ENCODE results near the gene CTBP1. TPM values are rescaled to one million over a fixed set of nuclear protein-coding genes. Genes with fewer than 3 reads are reported as not detected.

CTBP1 gene
- total RNA-seq, 1 donor from 2014 or later: 171 TPM

GRCh38 chr4:1230971-1231636, 17.8 kb downstream of the CTBP1 start:
- Histone ChIP-seq H3K9ac (no peak overlapping the region), H3K36me3 (no peaks in the 10 kb centered on the region), H4K20me1 (ENCODE audit: low read depth) (peaks cover 39% of the 10 kb centered on the region), H3K27me3 (no peaks in the 10 kb centered on the region), H3K4me2 (no peak overlapping the region), H3K79me2 (ENCODE audit: low read depth) (no peaks in the 10 kb centered on the region), H3K4me3 (no peak overlapping the region), H3K27ac (no peak overlapping the region), H3K4me1 (no peaks in the 10 kb centered on the region), H3K9me3 (ENCODE audit: low read depth) (no peaks in the 10 kb centered on the region), H2AFZ (replicated peaks) (no peak overlapping the region), H3F3A (ENCODE audit: low read depth) (peaks cover 7% of the 10 kb centered on the region)
- no peak for TF ChIP-seq CTCF (IDR thresholded peaks at IDR 0.05)
- TF ChIP-seq EZH2phosphoT487 (IDR thresholded peaks at IDR 0.05): no peak
- TF ChIP-seq EZH2 (IDR thresholded peaks at IDR 0.05): no peak
- peaks cover 28% of the 10 kb centered on the region for H3K4me1 Mint-ChIP-seq
- no peak overlapping the region for H3K4me3 Mint-ChIP-seq
- peaks cover 5% of the 10 kb centered on the region for H3K27me3 Mint-ChIP-seq (ENCODE audit: insufficient read depth, low read depth)
- no peak overlapping the region for H3K27ac Mint-ChIP-seq
- peaks cover 28% of the 10 kb centered on the region for H3K36me3 Mint-ChIP-seq
- no peak for DNase-seq (ENCODE audit: low spot score)
- H3K9me3 Mint-ChIP-seq: no peaks in the 10 kb centered on the region

GRCh38 chr4:1230316-1230715, 18.6 kb downstream of the CTBP1 start:
- TF ChIP-seq EZH2phosphoT487 (IDR thresholded peaks at IDR 0.05): no peak
- no peak for TF ChIP-seq CTCF (IDR thresholded peaks at IDR 0.05)
- no peak for TF ChIP-seq EZH2 (IDR thresholded peaks at IDR 0.05)
- Mint-ChIP-seq H3K4me3 (no peak overlapping the region), H3K9me3 (no peaks in the 10 kb centered on the region), H3K4me1 (peaks cover 27% of the 10 kb centered on the region), H3K36me3 (peaks cover 24% of the 10 kb centered on the region), H3K27ac (no peak overlapping the region), H3K27me3 (ENCODE audit: insufficient read depth, low read depth) (peaks cover 5% of the 10 kb centered on the region)
- H3K4me1 ChIP-seq: no peaks in the 10 kb centered on the region
- peaks cover 7% of the 10 kb centered on the region for H3F3A ChIP-seq (ENCODE audit: low read depth)
- H3K27ac ChIP-seq: no peak overlapping the region
- peaks cover 40% of the 10 kb centered on the region for H4K20me1 ChIP-seq (ENCODE audit: low read depth)
- no peak for DNase-seq (ENCODE audit: low spot score)
- H3K79me2 ChIP-seq (ENCODE audit: low read depth): no peaks in the 10 kb centered on the region
- H3K9ac ChIP-seq: no peak overlapping the region
- H3K9me3 ChIP-seq (ENCODE audit: low read depth): no peaks in the 10 kb centered on the region
- no peak overlapping the region for H3K4me2 ChIP-seq
- no peak overlapping the region for H3K4me3 ChIP-seq
- no peaks in the 10 kb centered on the region for H3K36me3 ChIP-seq
- no peak overlapping the region for H2AFZ ChIP-seq (replicated peaks)
- H3K27me3 ChIP-seq: no peaks in the 10 kb centered on the region

GRCh38 chr4:1229117-1229849, 19.6 kb downstream of the CTBP1 start:
- TF ChIP-seq CTCF (IDR thresholded peaks at IDR 0.05) (no peak), EZH2 (IDR thresholded peaks at IDR 0.05) (no peak), EZH2phosphoT487 (IDR thresholded peaks at IDR 0.05) (no peak)
- Histone ChIP-seq H3K79me2 (ENCODE audit: low read depth) (no peaks in the 10 kb centered on the region), H4K20me1 (ENCODE audit: low read depth) (peaks cover 32% of the 10 kb centered on the region), H3K4me3 (no peak overlapping the region), H3K36me3 (no peaks in the 10 kb centered on the region), H3K4me1 (no peaks in the 10 kb centered on the region), H3F3A (ENCODE audit: low read depth) (peaks cover 7% of the 10 kb centered on the region), H2AFZ (replicated peaks) (no peak overlapping the region), H3K27ac (no peak overlapping the region), H3K9ac (no peak overlapping the region), H3K4me2 (no peak overlapping the region), H3K9me3 (ENCODE audit: low read depth) (no peaks in the 10 kb centered on the region), H3K27me3 (no peaks in the 10 kb centered on the region)
- H3K9me3 Mint-ChIP-seq: no peaks in the 10 kb centered on the region
- DNase-seq (ENCODE audit: low spot score): no peak
- H3K27me3 Mint-ChIP-seq (ENCODE audit: insufficient read depth, low read depth): peaks cover 8% of the 10 kb centered on the region
- no peak overlapping the region for H3K4me3 Mint-ChIP-seq
- H3K27ac Mint-ChIP-seq: no peak overlapping the region
- peaks cover 21% of the 10 kb centered on the region for H3K4me1 Mint-ChIP-seq
- peaks cover 25% of the 10 kb centered on the region for H3K36me3 Mint-ChIP-seq
